Dermis blood vessel endothelial cell (primary cell): ENCODE measurements around the gene CGB5. TPM values are rescaled to one million over a fixed set of nuclear protein-coding genes. Genes with fewer than 3 reads are reported as not detected.

Experiments used
- DNase-seq: peaks from one replicate; pipeline ENCODE4 v3.0.0; 2010
- total RNA-seq: library from RNA; depleted of rRNA; stranded (reverse); fragments of >200 nt; gene quantifications from 2 replicates; pipeline ENCODE4 v1.2.3, GENCODE V29; 2014

The CGB5 gene
- total RNA-seq, 1 donor from 2014 or later: not detected

DNA sequence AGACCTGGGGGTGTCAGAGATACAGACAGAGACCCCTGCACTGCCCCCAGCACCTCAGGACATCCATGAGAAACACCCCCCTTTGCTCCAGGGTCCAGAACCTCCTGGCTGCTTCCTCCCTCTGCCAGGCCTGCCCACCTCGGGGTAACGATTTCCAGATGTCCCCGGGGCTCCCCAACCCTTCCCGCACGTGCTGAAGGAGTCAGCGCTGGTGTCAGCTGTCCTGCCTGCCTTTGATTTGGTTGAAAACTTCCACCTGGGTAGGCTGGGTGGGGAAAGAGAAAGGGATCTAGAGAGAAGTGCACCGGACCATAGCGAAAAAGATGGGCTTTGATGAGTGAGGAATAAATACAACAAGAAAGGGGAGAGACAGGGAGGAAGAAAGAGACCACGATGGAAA, 15.4 kb downstream of the CGB5 start:
- DNase-seq: no peak

DNA sequence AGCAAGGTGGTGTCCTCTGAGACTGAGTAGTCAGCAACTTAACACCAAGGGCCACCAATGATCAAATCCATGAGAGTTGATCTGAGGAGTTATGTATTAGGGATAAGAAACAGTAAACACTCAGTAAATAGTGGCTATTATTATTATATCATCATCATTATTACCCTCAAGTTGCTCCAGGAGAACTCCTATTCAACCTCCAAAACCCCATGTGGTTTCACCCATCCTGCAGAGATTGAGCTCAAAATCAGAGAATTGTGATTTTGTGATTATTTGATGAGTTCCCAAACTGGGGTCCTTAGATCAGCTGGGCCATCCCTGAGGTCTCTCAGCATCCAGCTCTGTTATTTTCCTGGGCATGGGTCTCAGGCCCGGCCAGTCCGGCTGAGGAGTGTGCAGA, 17.4 kb downstream of the CGB5 start:
- no peak for DNase-seq

DNA sequence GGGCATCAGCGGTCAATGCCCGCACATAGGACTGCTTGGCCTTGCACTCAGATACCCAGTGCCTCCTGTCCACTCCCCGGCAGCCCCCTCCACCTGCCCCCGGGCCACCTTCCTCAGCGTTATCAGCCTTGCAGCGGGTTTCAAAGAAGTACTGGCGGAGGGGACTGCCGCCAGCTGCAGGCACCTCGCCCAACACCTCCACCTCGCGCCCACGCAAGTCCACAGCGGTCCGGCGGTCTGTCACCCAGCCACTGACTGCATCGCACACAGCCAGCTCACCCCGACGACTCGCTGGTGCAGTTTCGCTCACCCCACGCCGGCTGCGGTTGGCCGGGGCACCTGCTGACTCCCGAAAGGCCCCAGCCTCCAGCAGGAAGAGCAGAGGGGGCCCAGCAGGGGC, 17.8 kb downstream of the CGB5 start:
- no peak for DNase-seq

DNA sequence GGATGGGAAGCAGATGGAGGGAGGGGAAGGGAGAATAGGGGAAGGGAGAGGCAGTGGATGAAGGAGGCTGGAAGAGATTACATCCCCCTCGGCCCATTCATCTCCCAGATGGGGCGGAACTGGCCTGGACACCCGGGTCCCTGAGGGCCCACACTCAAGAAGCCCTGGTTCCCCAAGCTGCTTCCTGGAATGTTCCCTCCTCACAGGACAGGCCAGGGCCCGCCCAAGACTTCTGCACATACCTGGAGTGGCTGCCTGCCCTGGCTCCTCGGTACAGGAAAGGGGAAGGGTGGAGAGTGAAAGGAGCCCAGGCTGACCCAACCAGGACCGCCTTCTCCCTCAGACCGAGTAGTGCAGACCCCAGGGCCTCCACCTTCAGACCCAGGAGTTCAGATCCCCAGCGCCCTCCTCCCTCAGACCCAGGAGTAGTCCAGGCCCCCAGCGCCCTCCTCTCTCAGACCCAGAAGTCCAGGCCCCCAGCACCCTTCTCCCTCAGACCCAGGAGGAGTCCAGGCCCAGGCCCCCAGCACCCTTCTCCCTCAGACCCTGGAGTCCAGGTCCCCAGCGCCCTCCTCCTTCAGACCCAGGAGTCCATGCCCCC, 20.5 kb downstream of the CGB5 start:
- DNase-seq: no peak

DNA sequence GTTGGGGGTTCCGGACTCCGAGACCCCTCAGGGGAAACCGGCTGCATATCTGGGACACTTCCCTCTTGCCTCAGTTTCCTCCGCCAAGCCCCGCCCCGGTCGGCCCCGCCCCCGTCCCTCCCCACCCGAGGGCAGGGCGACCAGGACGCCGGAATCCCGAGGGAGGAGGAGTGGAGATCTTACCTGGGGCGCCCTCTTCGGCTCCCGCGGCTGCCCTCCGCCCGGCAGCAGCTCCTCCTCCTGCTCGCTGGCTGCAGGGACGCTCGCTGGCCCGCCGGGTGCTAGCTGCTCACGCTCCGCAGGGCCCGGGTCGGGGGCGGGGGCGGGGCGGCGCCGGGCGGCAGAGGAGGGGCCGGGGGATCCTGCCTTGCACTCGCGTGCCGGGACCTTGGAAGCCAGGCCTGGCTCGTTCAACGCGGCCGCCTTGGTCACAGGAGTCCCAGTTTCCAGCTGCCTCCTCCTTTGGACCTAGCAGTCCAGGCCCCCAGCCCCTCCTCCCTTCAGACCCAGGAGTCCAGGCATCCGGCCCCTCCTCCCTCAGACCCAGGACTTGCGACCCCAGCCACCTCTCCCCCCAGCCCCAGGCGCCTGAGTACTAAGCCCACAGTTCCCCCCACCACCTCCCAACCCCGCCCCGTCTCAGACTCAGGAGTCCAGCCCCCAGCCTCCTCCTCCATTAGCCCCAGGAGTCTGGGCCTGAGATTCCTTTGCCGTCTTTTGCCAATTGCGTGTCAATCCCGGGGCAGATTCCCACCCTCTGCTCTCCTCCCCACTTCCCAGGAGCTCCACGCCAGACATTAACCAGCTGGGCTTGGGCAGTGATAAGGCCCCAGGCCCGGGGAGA, 21.3 kb downstream of the CGB5 start, which contains the start of gene NTF4:
Gene NTF4, minus strand, starts transcription at position 51 of the 844 bp plus-strand sequence. CDS start 2,821 bp downstream, outside the sequence.
- no peak for DNase-seq

DNA sequence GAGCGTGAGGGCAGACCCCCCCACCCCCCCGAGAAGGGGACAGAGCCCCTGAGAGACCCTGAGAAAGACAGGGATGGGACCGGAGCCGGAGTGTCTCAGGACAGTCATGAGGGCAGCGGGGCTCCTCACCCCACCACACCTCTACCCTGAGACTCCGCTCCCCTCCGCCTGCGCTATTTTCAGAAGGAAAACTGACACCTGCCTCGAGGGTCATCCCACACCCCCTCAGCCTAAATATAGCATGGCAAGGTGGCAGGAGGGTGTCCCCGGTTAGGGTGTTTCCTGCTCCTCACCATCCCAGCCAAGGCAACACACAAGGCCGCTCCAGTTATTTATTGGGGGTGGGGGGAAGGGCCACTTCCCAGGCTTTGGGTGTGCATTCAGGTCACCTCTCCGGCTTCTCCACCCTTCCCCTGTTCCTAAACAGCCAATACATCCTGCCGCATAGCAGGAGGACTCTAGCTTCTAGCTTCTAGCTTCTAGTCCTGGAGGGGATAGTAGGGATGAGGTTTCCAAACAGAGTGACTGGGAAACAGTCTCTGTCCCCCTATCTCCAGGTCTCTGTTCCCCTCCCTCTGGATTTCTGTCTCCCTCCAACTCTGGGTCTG, 22.4 kb downstream of the CGB5 start:
- no peak for DNase-seq

DNA sequence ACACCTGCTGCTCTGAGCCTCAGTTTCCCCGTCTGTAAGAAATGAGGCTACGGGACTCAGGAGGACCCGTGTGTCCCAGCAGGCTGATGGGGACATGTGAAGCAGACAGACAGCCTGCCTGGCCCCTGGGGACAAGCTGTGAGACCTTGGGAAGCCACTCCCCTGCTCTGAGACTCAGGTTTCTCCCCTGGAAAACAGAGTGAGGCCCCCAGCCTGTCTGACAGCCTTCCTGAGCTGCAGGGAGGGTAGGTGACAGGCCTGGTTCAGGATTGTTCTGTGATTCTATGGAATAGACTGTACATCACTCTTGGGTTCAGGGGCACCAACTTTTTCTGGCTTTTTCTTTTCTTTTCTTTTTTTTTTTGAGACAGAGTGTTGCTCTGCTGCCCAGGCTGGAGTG, 23.9 kb downstream of the CGB5 start:
- DNase-seq: no peak

DNA sequence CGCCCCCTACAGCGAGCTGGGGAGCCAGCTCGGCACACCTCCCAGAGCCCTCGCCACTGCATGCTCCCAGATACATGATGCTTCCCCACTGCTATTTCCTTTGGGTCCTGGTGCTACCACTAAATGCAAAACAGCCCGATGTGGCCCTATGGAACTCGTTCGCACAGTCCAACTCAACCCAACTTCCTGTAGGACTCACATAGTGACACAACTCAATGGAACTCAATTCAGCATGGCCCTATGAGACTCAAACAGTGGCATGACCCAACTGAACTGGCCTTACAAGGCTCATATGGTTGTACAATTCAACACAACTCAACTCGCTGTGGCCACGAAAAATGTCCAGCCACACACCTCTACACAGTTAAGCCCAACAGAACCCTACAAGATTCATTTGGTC, 25.4 kb downstream of the CGB5 start:
- no peak for DNase-seq

DNA sequence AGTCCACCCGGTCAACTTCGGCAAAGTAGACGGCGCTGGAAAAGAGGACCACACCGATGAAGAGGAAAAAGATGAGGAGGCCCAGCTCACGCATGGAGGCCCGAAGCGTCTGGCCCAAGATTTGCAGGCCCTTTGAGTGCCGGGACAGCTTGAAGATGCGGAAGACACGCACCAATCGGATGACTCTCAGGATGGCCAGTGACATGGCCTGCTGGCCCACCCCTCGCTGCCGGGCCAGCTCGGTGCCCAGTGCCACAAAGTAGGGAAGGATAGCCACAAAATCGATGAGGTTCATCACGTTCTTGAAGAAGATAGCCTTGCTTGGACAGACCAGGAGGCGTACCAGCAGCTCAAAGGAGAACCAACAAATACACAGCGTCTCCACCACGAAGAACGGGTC, 26.8 kb downstream of the CGB5 start:
- DNase-seq: no peak

DNA sequence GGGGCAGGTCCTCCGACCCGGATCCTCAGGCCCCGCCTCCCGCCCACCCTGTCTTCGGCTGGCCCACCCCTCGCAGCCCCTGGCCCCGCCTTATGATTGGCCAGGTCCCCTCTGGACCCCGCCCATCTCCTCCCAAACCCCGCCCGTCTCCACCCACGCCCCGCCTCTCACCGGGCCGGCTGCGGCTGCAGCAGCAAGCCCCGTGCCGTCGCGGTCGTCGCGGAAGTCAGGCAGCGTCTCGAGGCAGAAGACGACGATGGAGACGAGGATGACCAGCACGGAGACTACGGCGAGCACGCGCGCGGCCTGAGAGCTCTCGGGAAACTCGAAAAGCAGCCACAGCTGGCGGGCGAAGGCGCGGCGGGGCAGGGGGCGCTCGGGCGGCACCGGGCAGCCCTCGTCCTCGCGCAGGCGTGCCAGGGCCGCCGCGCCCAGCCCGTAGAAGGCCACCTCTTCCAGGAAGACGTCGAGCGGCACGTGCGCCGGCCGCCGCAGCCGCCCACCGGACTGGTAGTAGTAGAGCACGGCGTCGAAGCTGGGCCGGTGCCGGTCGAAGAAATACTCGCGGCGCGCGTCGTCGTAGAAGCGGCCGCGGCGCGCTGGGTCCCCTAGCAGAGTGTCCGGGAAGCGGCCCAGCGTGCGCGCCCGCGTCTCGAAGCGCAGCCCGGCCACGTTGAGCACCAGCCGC, 28.4 kb downstream of the CGB5 start:
- DNase-seq: no peak

DNA sequence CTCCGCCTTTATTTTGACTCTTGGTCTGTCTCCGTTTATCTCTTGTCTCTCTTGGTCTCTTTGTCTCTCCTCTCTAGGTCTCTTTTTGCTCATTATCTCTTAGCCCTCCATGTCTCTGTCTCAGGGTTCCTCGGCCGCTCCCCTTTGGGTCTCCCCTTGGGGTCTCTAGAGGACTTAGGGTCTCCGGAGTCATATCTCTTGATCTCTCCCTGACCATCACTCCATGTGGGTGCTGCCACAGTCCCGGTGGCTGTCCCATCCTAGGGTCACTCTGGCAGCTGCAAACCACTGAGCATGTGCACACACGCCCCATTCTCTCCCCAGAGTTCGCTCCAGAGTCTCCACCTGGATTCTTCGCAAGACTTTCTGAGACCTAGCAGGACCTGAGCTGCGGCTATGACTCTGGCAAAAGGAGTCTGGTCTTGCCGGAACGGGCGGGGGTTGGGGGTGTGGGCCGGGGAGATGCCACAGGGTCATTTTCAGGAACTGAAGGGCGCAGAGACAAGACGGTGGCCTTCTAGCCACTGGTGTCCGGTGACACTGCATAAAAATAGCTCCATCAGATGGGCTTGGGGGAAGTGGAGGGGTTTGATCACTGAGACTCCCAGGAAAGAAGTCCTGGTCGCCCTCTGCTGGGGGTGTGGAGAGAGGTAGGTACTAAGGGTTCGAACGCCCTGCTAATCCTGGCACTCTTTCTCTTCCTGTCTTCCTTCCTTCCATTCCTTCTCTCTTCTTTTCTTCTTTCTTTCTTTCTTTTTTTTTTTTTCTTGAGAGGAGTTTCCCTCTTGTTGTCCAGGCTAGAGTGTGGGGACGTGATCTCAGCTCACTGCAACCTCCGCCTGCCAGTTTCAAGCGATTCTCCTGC, 30.1 kb downstream of the CGB5 start:
- peak; percentile 21 for DNase-seq

DNA sequence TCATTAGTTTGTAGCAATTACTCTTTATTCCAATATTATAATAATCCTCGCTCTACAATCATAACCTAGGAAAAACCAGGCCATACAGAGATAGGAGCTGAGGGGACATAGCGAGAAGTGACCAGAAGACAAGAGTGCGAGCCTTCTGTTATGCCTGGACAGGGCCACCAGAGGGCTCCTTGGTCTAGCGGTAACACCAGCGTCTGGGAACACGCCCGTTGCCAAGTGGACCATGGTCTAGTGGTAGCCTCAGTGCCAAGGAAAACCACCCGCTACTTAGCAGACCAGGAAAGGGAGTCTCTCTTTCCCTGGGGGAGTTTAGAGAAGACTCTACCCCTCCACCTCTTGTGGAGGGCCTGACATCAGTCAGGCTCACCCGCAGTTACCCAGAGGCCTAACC, 31.2 kb downstream of the CGB5 start:
- peak; percentile 76 for DNase-seq

DNA sequence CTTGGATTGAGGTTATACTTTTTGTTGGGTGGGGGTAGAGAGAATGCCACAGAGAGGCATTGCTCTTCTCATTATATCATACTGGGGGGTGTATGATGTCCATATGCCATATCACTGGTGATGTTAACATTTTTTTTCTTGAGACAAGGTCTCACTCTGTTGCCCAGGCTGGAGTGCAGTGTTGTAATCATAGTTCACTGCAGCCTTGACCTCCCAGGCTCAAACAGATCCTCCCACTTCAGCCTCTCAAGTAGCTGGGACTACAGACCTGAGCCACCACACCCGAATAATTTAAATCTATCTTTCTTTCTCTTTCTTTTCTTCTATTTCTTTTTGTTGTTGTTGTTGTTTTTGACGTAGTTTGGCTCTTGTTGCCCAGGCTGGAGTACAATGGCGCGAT, 36.7 kb downstream of the CGB5 start:
- no peak for DNase-seq

DNA sequence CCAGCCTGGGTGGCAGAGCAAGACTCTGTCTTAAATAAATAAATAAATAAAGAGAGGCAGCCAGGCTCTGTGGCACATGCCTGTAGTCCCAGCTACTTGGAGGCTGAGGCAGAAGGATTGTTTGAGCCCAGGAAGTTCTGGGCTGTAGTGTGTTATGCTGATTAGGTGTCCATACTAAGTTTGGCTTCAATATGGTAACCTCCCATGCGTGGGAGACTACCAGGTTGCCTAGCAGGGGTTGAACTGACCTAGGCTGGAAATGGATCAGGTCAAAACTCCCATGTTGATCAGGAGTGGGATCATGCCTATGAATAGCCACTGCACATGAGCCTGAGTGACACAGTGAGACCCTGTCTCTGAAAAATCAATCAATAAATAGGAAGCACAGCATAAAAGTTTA, 37.6 kb downstream of the CGB5 start:
- no peak for DNase-seq

DNA sequence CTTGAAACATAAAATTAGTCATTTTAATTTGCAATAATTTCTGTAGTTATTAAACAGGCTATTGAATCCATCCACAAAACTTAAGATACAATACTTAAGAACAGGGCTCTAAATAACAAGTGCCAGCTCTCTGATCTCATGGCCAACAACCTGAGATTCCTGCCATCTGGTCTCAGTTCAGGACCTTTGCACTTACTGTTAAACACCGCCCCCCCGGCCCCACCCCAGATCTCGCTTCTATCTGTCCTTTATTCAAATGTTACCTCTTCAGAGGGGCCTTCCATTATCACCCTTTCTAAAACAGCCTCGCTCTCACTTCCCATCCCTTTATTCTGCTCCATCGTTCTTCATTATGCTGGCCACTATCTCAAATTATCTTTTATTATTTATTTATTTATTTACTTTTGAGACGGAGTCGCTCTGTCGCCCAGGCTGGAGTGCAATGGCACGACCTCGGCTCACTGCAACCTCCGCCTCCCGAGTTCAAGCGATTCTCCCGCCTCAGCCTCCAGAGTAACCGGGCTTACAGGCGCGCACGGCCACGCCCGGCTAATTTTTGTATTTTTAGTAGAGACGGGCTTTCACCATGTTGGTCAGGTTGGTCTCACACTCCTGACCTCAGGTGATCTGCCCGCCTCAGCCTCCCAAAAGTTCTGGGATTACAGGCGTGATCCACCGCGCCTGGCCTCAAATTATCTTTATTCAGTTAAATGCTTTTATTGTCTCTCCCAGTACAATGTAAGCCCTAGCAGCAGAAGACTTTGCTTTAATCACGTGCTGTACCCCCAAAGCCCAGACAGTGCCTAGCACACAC, 40.8 kb downstream of the CGB5 start:
- no peak for DNase-seq

DNA sequence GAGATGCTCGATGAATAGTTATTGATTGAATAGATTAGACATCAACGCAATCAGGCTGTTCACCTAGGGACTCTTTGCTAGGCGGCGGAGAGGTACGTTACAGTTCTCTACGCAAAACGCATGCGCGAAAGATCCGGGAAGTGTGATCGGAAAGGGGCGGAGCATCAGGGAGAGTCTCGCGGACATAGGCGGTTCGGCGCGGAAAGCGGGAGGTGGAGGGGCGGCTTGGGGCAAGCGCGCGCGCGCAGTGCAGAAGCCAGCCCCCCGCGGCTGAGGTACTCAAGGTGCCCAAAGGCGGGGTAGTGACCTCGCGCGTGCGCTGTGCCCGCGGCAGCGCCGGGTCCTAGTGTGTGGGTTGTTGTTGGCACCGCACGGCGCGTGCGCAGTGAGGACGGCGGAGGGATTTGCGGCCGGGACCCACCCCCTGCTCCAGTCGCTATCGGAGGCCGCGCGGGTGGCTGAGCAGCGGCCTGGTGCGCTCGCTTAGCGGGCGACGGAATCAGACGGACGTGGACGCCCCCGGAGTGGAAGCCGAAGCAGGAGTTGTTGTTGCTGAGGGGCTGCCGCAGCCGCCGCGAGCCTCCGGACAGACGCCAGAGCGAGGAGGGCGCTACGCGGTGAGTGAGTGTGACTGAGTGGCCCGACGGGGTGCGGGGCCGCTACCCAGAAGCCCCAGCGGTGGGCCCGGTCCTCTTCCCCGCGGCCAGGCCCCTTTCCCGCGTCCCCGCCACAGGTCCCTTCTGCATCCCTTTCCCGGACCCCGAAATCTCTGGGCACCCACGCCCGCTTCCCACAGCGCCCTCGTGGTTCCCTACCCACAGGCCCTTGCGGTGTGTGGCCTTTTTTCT, 41.6 kb downstream of the CGB5 start, which contains the start of gene SNRNP70:
Gene SNRNP70, plus strand, starts transcription at position 432 of the 848 bp plus-strand sequence. CDS start 964 bp downstream, outside the sequence.
- peak; percentile 100 for DNase-seq

DNA sequence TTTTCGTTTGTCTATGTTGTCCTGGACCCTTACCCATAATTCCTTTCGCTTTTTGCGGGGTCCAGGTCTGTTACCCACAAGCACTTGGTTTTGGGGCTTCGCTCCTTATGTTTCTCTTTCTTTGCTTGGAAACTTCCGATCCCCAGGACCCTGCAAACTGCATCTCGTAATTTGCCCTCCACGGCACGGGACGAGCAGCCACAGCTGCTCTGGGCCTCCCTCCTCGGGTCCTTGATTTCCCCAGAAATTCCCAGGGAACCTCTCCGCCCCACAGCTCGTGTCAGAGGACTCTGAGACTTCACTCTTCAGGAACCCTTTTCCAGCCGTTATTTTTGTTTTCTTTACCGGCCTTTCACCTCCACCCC, 42.2 kb downstream of the CGB5 start:
- no peak for DNase-seq

DNA sequence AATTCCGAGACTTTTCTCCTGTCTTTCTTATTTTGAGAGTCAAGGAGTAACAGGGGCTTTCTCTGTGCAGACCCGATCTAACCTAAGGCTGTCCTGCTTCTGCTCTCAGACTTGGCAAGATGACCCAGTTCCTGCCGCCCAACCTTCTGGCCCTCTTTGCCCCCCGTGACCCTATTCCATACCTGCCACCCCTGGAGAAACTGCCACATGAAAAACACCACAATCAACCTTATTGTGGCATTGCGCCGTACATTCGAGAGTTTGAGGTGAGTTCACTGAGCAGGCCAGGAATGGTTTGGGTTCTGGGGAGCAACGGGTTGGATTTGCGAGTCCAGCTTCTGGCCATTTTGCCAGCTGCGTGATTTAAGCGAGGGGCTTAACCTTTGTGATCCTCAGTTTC, 42.6 kb downstream of the CGB5 start:
- no peak for DNase-seq

DNA sequence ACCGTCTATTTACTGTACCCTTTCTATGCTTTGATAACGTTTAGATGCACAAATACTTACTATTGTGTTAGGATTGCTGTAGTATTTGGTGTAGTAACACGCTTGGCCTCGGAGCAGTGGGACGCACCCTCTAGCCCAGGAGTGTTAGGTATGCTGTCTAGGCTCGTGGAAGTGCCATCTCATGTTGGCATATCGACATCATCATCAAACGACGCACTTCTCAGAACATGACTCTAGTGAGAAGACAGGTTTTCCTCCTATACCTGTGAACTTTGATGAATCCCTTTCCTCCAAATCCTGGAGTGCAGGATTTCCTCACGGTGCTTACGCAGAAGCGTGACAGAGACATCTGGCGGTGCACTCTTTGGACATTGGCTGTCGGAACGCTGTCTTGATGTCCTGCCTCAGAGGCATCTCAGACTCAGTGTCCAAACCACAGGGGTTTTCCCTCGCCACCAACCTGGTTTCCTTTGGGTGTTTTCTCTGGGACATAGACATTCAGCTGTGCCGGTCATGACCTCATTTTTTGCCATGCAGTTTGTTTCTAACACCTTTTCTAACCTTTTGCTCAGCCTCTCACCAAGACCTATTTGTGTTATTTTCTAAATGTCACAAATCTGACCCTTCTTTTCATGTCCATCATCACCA, 47.9 kb downstream of the CGB5 start:
- no peak for DNase-seq

DNA sequence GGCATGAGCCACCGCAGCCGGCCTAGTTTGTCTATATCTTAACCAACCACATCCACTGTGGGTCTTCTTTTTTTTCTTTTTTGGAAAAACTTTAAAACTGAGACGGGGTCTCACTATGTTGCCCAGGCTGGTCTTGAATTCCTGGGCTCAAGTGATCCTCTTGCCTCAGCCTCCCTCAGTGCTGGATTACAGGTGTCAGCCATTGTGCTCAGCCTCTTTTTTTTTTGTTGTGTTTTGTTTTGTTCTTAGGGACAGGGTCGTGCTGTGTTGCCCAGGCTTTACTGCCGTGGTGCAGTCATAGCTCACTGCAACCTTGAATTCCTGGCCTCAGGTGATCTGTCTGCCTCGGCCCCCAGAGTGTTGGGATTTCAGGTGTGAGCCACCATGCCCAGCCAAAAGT, 49.0 kb downstream of the CGB5 start:
- no peak for DNase-seq
